Measurements from ENCODE around the gene CDV3. TPM values are rescaled to one million over a fixed set of nuclear protein-coding genes. Genes with fewer than 3 reads are reported as not detected.

The CDV3 gene
- total RNA-seq, 2 experiments from 2014 or later = 171 to 296 TPM

DNA sequence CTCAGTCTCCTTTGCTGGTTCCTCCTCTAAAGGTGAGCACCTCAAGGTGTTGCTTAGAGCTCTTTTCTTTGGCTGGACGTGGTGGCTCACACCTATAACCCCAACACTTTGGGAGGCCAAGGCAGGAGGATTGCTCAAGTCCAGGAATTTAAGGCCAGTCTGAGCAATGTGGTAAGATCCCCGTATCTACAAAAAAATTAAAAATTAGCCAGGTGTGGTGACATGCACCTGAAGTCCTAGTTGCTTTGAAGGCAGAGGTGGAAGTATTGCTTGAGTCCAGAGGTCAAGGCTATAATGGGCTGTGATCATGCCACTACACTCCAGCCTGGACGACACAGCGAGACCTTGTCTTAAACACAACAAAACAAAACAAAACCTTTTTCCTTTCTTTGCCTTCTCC lies 60.0 kb downstream of the CDV3 start:
- no TSS peak for BruUV-seq (replicated peaks)
- H4K20me1 ChIP-seq (ENCODE audit: insufficient read depth, low read length) = peaks cover 2% of the 10 kb centered on the region; the same call in 1 of the 2 replicates
- no peak for DNase-seq (ENCODE audit: low spot score)

More for the DNA sequence above, 60.0 kb downstream of the CDV3 start:
- Histone ChIP-seq H2AFZ (ENCODE audit: low read length) (no peak overlapping the region), H3K4me3 (ENCODE audit: low read depth, low read length, poor library complexity, severe bottlenecking) (no peak overlapping the region), H3K27ac (ENCODE audit: low read depth, low read length, poor library complexity, severe bottlenecking) (no peak overlapping the region), H3K4me1 (ENCODE audit: insufficient read depth, low read length, poor library complexity, severe bottlenecking) (no peaks in the 10 kb centered on the region), H3K9me2 (ENCODE audit: insufficient read depth, low read length) (no peaks in the 10 kb centered on the region), H3K4me2 (ENCODE audit: low read length) (no peak overlapping the region), H3K79me2 (ENCODE audit: insufficient read depth, low read depth, low read length) (peaks cover 23% of the 10 kb centered on the region; the same call in 1 of the 2 replicates), H3K36me3 (ENCODE audit: insufficient read depth, low read length) (peaks cover 100% of the 10 kb centered on the region), H3K9me3 (ENCODE audit: low read length) (no peaks in the 10 kb centered on the region)
- ChIA-PET CTCF (ENCODE audit: unreplicated experiment) (interaction anchor here (0.8 kb wide), 1 partner anchor 27 kb away, joined by 3 read pairs; no protein-coding TSS in a partner anchor), POLR2A (interaction anchor here (0.6 kb wide), 1 partner anchor 27 kb away, joined by 3 read pairs; no protein-coding TSS in a partner anchor)
- intact Hi-C loops (cut with micrococcal nuclease; ENCODE audit: unreplicated experiment) = no loop called here
- TF ChIP-seq EZH2phosphoT487 (IDR thresholded peaks at IDR 0.05; ENCODE audit: borderline replicate concordance, low read depth, low read length) = no peak
- TF ChIP-seq, protein P1, sequence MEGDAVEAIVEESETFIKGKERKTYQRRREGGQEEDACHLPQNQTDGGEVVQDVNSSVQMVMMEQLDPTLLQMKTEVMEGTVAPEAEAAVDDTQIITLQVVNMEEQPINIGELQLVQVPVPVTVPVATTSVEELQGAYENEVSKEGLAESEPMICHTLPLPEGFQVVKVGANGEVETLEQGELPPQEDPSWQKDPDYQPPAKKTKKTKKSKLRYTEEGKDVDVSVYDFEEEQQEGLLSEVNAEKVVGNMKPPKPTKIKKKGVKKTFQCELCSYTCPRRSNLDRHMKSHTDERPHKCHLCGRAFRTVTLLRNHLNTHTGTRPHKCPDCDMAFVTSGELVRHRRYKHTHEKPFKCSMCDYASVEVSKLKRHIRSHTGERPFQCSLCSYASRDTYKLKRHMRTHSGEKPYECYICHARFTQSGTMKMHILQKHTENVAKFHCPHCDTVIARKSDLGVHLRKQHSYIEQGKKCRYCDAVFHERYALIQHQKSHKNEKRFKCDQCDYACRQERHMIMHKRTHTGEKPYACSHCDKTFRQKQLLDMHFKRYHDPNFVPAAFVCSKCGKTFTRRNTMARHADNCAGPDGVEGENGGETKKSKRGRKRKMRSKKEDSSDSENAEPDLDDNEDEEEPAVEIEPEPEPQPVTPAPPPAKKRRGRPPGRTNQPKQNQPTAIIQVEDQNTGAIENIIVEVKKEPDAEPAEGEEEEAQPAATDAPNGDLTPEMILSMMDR (conservative IDR thresholded peaks at IDR 0.05; ENCODE audit: low read length) = no peak

Small RNAs within 50 kb of the gene (small RNA-seq; reads per million reads assigned to genes)
- gene AC022296.2 (not detected), gene RF00438 (not detected)

Other genes starting within 250 kb of the CDV3 start
- gene BFSP2, start 173.6 kb upstream of the CDV3 start, total RNA-seq (2014; rRNA removed; shearing (Covaris generic)) = 10.6 and 11.7 TPM in 2 replicates
- 19.2 and 25.1 TPM in 2 replicates for gene BFSP2, start 173.6 kb upstream of the CDV3 start, total RNA-seq (2022)
- 139 and 167 TPM in 2 replicates for gene TOPBP1, start 88.3 kb downstream of the CDV3 start, total RNA-seq (2014; rRNA removed; shearing (Covaris generic))
- 131 and 137 TPM in 2 replicates for gene TOPBP1, start 88.3 kb downstream of the CDV3 start, total RNA-seq (2022)
- gene TF, start 172.7 kb downstream of the CDV3 start, total RNA-seq (2014; rRNA removed; shearing (Covaris generic)) = 0.25 and 0.93 TPM in 2 replicates
- gene TF, start 172.7 kb downstream of the CDV3 start, total RNA-seq (2022) = 0.15 and 0.89 TPM in 2 replicates
- gene SRPRB, start 232.1 kb downstream of the CDV3 start, total RNA-seq (2014; rRNA removed; shearing (Covaris generic)) = 36.0 and 39.4 TPM in 2 replicates
- gene SRPRB, start 232.1 kb downstream of the CDV3 start, total RNA-seq (2022) = 44.8 and 54.1 TPM in 2 replicates